B cell (primary cell): ENCODE measurements around the gene SLC24A3. TPM values are rescaled to one million over a fixed set of nuclear protein-coding genes. Genes with fewer than 3 reads are reported as not detected.

Source experiments
- ATAC-seq: fragments of 200-7000 bp; cut with Tn5 transposase; one replicate; pipeline ENCODE4 v1.10.0; 2021; ENCODE audit warnings: low read depth, mild to moderate bottlenecking, moderate number of reproducible peaks, moderate library complexity
- CTCF ChIA-PET: fragments of 350-600 bp; sonication (Branson Sonifier 250); formaldehyde crosslinking; loops from one replicate; lab custom pipeline; 2021; ENCODE audit warnings: antibody characterized with exemption, inconsistent platforms; lab: Charles Lee
- POLR2A ChIA-PET: fragments of 350-600 bp; sonication (Branson Sonifier 250); formaldehyde crosslinking; loops from one replicate; lab custom pipeline; 2021; ENCODE audit warnings: antibody characterized with exemption; lab: Charles Lee
- DNase-seq: peaks from one replicate; pipeline ENCODE4 v3.0.0; 2013
- H2AFZ ChIP-seq: 2 replicates; pipeline ENCODE4 v1.6.1; 2012; ENCODE audit warnings: mild to moderate bottlenecking, low read depth, low read length; ENCODE audit not compliant: insufficient read depth, poor library complexity, severe bottlenecking
- H3K27ac ChIP-seq, 2 donors: 1 replicate in 1 of 2; 2 replicates in 1 of 2; pipeline ENCODE4 v1.5.1; 2012 to 2013; ENCODE audit warnings: low read length in 2 of 2, mild to moderate bottlenecking in 2 of 2, moderate library complexity in 1 of 2
- H3K27me3 ChIP-seq, 4 experiments: fragments of 200-600 bp in 1 of 4; sonication (generic) in 1 of 4; replicated peaks in 1 of 4; 1 replicate in 2 of 4; 2 replicates in 2 of 4; pipeline versions ENCODE4 v1.6.1 to v1.7.0; 2013 to 2016; ENCODE audit warnings: low read length in 3 of 4, mild to moderate bottlenecking in 2 of 4, mixed read lengths in 1 of 4, moderate library complexity in 1 of 4; ENCODE audit not compliant: insufficient read depth in 4 of 4, control insufficient read depth in 3 of 4; ENCODE audit errors: control extremely low read depth in 1 of 4
- H3K36me3 ChIP-seq, 2 experiments: replicated peaks in 1 of 2; 1 replicate in 1 of 2; 2 replicates in 1 of 2; pipeline versions ENCODE4 v1.6.1 to v1.7.1; 2013; ENCODE audit warnings: low read length in 1 of 2; ENCODE audit not compliant: insufficient read depth in 2 of 2, control insufficient read depth in 1 of 2; ENCODE audit errors: control extremely low read depth in 1 of 2, extremely low read depth in 1 of 2
- H3K4me1 ChIP-seq, 2 donors: fragments of 200-600 bp in 1 of 2; sonication (generic) in 1 of 2; 1 replicate in 1 of 2; 2 replicates in 1 of 2; pipeline versions ENCODE4 v1.5.1 to v1.6.1; 2013 to 2017; ENCODE audit warnings: low read length in 2 of 2; ENCODE audit not compliant: control insufficient read depth in 2 of 2, insufficient read depth in 2 of 2
- H3K4me2 ChIP-seq: replicated peaks from 2 replicates; pipeline ENCODE3; 2012; ENCODE audit warnings: mild to moderate bottlenecking, low read depth, low read length; ENCODE audit not compliant: poor library complexity, severe bottlenecking
- H3K4me3 ChIP-seq, 5 experiments: fragments of 200-600 bp in 1 of 5; sonication (generic) in 1 of 5; 1 replicate in 3 of 5; 2 replicates in 2 of 5; pipeline versions ENCODE4 v1.5.1 to v1.7.0; 2011 to 2016; ENCODE audit warnings: low read length in 4 of 5, mild to moderate bottlenecking in 4 of 5, low read depth in 2 of 5, control low read depth in 1 of 5, moderate library complexity in 1 of 5; ENCODE audit not compliant: insufficient read depth in 1 of 5; ENCODE audit errors: control extremely low read depth in 1 of 5, extremely low read depth in 1 of 5
- H3K79me2 ChIP-seq: fragments of 200-600 bp; sonication (generic); one replicate; pipeline ENCODE4 v1.6.0; 2016; ENCODE audit warnings: low read length; ENCODE audit not compliant: control insufficient read depth, insufficient read depth
- H3K9ac ChIP-seq: fragments of 200-600 bp; sonication (generic); 2 replicates; pipeline ENCODE4 v1.6.1; 2017; ENCODE audit warnings: mild to moderate bottlenecking, low read length, moderate library complexity
- H3K9me3 ChIP-seq, 3 donors: one replicate each; pipeline versions ENCODE4 v1.6.1 to v1.7.1; 2013; ENCODE audit warnings: low read length in 2 of 3; ENCODE audit not compliant: control insufficient read depth in 2 of 3, insufficient read depth in 1 of 3; ENCODE audit errors: control extremely low read depth in 1 of 3
- H4K20me1 ChIP-seq: 2 replicates; pipeline ENCODE4 v1.6.0; 2012; ENCODE audit warnings: mild to moderate bottlenecking, low read length; ENCODE audit not compliant: insufficient read depth, control insufficient read depth, poor library complexity, severe bottlenecking
- H3K27ac Mint-ChIP-seq: one replicate; pipeline ENCODE4 v1.8.0; 2021; ENCODE audit warnings: mixed read lengths
- H3K27me3 Mint-ChIP-seq: one replicate; pipeline ENCODE4 v1.8.0; 2021; ENCODE audit warnings: mixed read lengths
- H3K4me1 Mint-ChIP-seq: one replicate; pipeline ENCODE4 v1.8.0; 2021; ENCODE audit warnings: mixed read lengths
- H3K4me3 Mint-ChIP-seq: one replicate; pipeline ENCODE4 v1.8.0; 2021; ENCODE audit warnings: mixed read lengths
- H3K9me3 Mint-ChIP-seq: one replicate; pipeline ENCODE4 v1.8.0; 2022; ENCODE audit warnings: mixed read lengths; ENCODE audit not compliant: insufficient read depth
- EZH2 ChIP-seq: IDR thresholded peaks from 2 replicates; pipeline ENCODE4 v1.6.1; 2012; ENCODE audit warnings: borderline replicate concordance, low read depth, mild to moderate bottlenecking, moderate library complexity, low read length; ENCODE audit not compliant: insufficient read depth, poor library complexity, severe bottlenecking
- WGBS: methylation state at CpG from one replicate; pipeline ENCODE4 v1.1.5; 2013; ENCODE audit warnings: missing lambda C conversion rate; ENCODE audit not compliant: insufficient coverage; 5-methylcytosine and 5-hydroxymethylcytosine counted together
- intact Hi-C: fragments of 100-400 bp; cut with micrococcal nuclease; formaldehyde crosslinking; loops from one replicate; pipeline ENCODE4 v1.10.0; 2022
- polyA plus RNA-seq: library from polyadenylated mRNA; depleted of rRNA; stranded (reverse); fragments of >200 nt; gene quantifications from 2 replicates; pipeline ENCODE4 v1.2.3, GENCODE V29; 2012
- total RNA-seq, 2 donors: library from RNA; stranded (reverse); fragments of 120-200 nt in 1 of 2; gene quantifications; 1 replicate in 1 of 2; 2 replicates in 1 of 2; pipeline versions ENCODE4 v1.2.3 to v1.2.4, GENCODE V29; 2013 to 2022
- TF ChIP-seq, protein P1 (sequence below): fragments of 200-600 bp; IDR thresholded peaks from one replicate; pipeline ENCODE4 v1.8.0; 2022; ENCODE audit warnings: antibody characterized with exemption, mild to moderate bottlenecking

Gene SLC24A3
- total and polyA plus RNA-seq, 2 donors (not counting 1 experiment from before 2014, with no cell fraction given) = not detected

DNA sequence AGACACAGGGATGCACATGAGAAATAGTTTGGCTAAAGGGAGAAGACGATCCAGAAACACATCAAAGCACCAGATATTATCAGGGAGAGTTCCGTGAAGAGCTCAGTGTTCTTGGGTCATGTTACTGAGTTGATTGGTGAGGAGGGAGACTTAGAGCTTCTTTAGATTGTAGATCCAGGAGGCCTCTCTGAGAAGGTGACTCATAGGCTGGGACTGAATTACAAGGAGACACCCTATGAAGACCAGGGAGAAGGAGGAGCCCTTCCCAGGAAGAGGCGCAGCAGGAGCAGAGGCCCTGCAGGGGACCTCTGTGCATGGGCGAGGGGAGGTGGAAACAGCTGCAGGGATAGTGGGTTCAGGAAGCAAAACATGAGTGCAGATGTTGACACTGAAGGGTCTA, 196.5 kb downstream of the SLC24A3 start:
- H3K36me3 ChIP-seq = no peaks in the 10 kb centered on the region
- Mint-ChIP-seq H3K9me3 (no peaks in the 10 kb centered on the region), H3K27ac (no peak overlapping the region), H3K27me3 (peaks cover 15% of the 10 kb centered on the region), H3K4me1 (no peaks in the 10 kb centered on the region), H3K4me3 (no peak overlapping the region)
- ChIA-PET CTCF (no interaction called here), POLR2A (no interaction called here)
- H2AFZ ChIP-seq = no peak overlapping the region
- H3K9me3 ChIP-seq = no peaks in the 10 kb centered on the region
- H3K79me2 ChIP-seq = no peaks in the 10 kb centered on the region
- intact Hi-C loops = no loop called here
- DNase-seq = no peak
- TF ChIP-seq EZH2 = no peak
- TF ChIP-seq, protein P1, sequence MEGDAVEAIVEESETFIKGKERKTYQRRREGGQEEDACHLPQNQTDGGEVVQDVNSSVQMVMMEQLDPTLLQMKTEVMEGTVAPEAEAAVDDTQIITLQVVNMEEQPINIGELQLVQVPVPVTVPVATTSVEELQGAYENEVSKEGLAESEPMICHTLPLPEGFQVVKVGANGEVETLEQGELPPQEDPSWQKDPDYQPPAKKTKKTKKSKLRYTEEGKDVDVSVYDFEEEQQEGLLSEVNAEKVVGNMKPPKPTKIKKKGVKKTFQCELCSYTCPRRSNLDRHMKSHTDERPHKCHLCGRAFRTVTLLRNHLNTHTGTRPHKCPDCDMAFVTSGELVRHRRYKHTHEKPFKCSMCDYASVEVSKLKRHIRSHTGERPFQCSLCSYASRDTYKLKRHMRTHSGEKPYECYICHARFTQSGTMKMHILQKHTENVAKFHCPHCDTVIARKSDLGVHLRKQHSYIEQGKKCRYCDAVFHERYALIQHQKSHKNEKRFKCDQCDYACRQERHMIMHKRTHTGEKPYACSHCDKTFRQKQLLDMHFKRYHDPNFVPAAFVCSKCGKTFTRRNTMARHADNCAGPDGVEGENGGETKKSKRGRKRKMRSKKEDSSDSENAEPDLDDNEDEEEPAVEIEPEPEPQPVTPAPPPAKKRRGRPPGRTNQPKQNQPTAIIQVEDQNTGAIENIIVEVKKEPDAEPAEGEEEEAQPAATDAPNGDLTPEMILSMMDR = no peak
- no peak for ATAC-seq
- no peak overlapping the region for H3K4me3 ChIP-seq
- H3K9ac ChIP-seq = no peak overlapping the region
- no peaks in the 10 kb centered on the region for H4K20me1 ChIP-seq
- no peaks in the 10 kb centered on the region for H3K4me1 ChIP-seq
- H3K27ac ChIP-seq = no peak overlapping the region
- H3K4me2 ChIP-seq = no peak overlapping the region
- no peaks in the 10 kb centered on the region for H3K27me3 ChIP-seq
- 88% methylated on average over 2 of the region's 4 CpGs for WGBS

DNA sequence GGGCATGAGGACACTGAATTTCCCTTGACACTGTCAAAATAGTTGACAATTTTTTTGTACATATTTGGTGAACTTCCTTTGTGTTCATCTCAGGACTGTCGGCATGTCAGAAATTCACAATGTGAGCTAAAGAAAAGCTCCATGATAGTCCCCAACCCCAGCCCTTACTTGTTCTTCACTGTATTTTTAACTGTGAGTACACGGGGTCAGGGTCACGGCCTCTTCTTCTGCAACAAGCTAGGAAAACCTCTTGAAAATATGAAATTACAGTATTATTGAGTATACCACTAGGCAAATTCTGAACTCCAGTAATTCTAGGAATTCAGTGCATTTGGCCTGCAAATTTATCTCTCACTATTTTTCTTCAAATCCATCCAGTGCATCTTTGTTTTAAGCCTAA, 199.4 kb downstream of the SLC24A3 start:
- no peaks in the 10 kb centered on the region for H3K36me3 ChIP-seq
- no peaks in the 10 kb centered on the region for H3K4me1 Mint-ChIP-seq
- no peak overlapping the region for H3K27ac Mint-ChIP-seq
- H3K9ac ChIP-seq = no peak overlapping the region
- H3K79me2 ChIP-seq = no peaks in the 10 kb centered on the region
- H3K27ac ChIP-seq = no peak overlapping the region
- H2AFZ ChIP-seq = no peak overlapping the region
- intact Hi-C loops = no loop called here
- WGBS = no CpG with 5 or more reads among the region's 3 CpGs
- H3K4me3 ChIP-seq = no peak overlapping the region
- H3K4me1 ChIP-seq = no peaks in the 10 kb centered on the region
- no peak for TF ChIP-seq EZH2
- TF ChIP-seq, protein P1 = no peak
- H3K4me2 ChIP-seq = no peak overlapping the region
- ATAC-seq (no peak), DNase-seq (no peak)
- H3K9me3 ChIP-seq = peaks cover 0 to 3% (median 0%) of the 10 kb centered on the region in 3 donors
- peaks cover 9% of the 10 kb centered on the region for H3K27me3 Mint-ChIP-seq
- H3K9me3 Mint-ChIP-seq = no peaks in the 10 kb centered on the region
- ChIA-PET CTCF (no interaction called here), POLR2A (no interaction called here)
- H3K27me3 ChIP-seq = no peaks in the 10 kb centered on the region
- no peaks in the 10 kb centered on the region for H4K20me1 ChIP-seq
- H3K4me3 Mint-ChIP-seq = no peak overlapping the region
